NB4 (cell line): ENCODE results near the gene TDP2.

Experiments used
- DNase-seq: peaks from one replicate; pipeline ENCODE4 v3.0.0; 2010; ENCODE audit warnings: low read depth
- H3K4me3 ChIP-seq: one replicate; pipeline ENCODE4 v1.5.1; 2011; ENCODE audit warnings: mild to moderate bottlenecking, low read depth, low read length, moderate library complexity
- CTCF ChIP-seq: IDR thresholded peaks from one replicate; pipeline ENCODE4 v1.5.1; 2012; ENCODE audit warnings: low read depth, low read length
- MAX ChIP-seq: IDR thresholded peaks from 2 replicates; pipeline ENCODE4 v1.6.1; 2011; ENCODE audit warnings: low read depth, low read length
- MYC ChIP-seq: IDR thresholded peaks from 2 replicates; pipeline ENCODE4 v1.6.1; 2011; ENCODE audit warnings: low read depth, low read length
- POLR2A ChIP-seq: IDR thresholded peaks from 2 replicates; pipeline ENCODE4 v1.6.1; 2011; ENCODE audit warnings: mild to moderate bottlenecking; ENCODE audit not compliant: insufficient read length; ENCODE audit errors: extremely low read depth

Gene TDP2

GRCh38 chr6:24660105-24660504 is 6.6 kb downstream of the TDP2 start:
- TF ChIP-seq MAX: no peak
- no peak for TF ChIP-seq POLR2A
- no peak for TF ChIP-seq MYC
- TF ChIP-seq CTCF: no peak
- no peak for DNase-seq
- no peak overlapping the region for H3K4me3 ChIP-seq

GRCh38 chr6:24659561-24659960 is 7.1 kb downstream of the TDP2 start:
- no peak overlapping the region for H3K4me3 ChIP-seq
- DNase-seq: no peak
- no peak for TF ChIP-seq MAX
- no peak for TF ChIP-seq POLR2A
- no peak for TF ChIP-seq MYC
- no peak for TF ChIP-seq CTCF

- no peak for DNase-seq
- TF ChIP-seq MAX (no peak), POLR2A (no peak), CTCF (no peak), MYC (no peak)
- H3K4me3 ChIP-seq: no peak overlapping the region
These were observed 7.8 kb downstream of the TDP2 start for GRCh38 chr6:24658573-24659560.

- no peak for DNase-seq
- TF ChIP-seq MAX (no peak), CTCF (no peak), POLR2A (no peak), MYC (no peak)
- no peak overlapping the region for H3K4me3 ChIP-seq
These were observed 11.5 kb downstream of the TDP2 start for GRCh38 chr6:24655215-24655614.

- no peak overlapping the region for H3K4me3 ChIP-seq
- TF ChIP-seq CTCF (no peak), POLR2A (no peak), MAX (no peak), MYC (no peak)
These were observed 16.3 kb downstream of the TDP2 start for GRCh38 chr6:24650365-24650764.

More at GRCh38 chr6:24650365-24650764, 16.3 kb downstream of the TDP2 start:
- DNase-seq: no peak
